ENCODE measurements around the gene ADAMTS16.
A peak's percentile ranks its signal among the peaks of the same experiment; 100 is the strongest.

The ADAMTS16 gene

DNA sequence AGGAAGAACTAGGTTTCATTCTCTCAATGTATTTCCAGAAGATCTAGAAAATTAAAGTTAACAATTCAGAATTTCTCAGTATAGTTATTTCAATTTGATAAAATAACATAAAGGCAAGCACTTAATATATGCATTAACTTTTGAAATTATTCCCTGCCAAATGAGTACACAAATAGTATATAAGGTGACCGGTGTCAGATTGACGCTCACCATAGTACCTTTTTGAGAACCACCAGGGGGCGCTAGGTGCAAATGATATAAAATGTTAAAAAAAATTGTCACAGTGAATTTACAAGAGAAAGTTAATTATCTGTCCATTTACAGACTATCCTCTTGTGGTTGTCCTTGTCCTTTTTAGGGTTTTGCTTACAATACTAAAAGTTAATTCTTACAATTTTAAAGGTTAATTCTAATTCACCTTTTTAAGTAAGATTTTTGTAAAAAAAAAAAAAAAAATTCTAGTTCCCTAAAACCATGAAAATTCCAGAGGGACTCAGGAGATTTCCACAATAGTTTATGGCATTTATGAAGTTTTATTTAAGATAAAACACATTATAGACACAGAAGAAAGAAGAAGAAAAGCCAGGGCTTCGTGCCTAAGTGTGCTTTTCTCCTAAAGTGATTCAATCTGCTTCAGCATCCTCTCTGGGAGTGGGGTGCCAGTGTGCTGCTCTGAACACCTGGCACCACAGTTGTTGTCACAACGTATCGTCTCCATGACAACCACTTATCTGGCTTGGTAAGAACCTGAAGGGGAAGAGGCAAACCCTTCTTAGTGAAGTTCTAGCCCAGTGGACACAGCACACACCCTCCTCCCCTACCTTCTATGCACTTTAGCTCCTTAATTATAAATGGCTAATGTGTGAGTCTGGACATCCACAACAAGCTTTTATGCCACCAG is 1.7 kb downstream of the ADAMTS16 start:
- no peak overlapping the region for H3K4me3 ChIP-seq (ENCODE audit: low read depth, low read length)
- TF ChIP-seq, protein P1, sequence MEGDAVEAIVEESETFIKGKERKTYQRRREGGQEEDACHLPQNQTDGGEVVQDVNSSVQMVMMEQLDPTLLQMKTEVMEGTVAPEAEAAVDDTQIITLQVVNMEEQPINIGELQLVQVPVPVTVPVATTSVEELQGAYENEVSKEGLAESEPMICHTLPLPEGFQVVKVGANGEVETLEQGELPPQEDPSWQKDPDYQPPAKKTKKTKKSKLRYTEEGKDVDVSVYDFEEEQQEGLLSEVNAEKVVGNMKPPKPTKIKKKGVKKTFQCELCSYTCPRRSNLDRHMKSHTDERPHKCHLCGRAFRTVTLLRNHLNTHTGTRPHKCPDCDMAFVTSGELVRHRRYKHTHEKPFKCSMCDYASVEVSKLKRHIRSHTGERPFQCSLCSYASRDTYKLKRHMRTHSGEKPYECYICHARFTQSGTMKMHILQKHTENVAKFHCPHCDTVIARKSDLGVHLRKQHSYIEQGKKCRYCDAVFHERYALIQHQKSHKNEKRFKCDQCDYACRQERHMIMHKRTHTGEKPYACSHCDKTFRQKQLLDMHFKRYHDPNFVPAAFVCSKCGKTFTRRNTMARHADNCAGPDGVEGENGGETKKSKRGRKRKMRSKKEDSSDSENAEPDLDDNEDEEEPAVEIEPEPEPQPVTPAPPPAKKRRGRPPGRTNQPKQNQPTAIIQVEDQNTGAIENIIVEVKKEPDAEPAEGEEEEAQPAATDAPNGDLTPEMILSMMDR (IDR thresholded peaks at IDR 0.05; ENCODE audit: borderline replicate concordance, insufficient read depth, low read depth, low read length) = peak; percentile 38; the same call in 1 of the 2 replicates

DNA sequence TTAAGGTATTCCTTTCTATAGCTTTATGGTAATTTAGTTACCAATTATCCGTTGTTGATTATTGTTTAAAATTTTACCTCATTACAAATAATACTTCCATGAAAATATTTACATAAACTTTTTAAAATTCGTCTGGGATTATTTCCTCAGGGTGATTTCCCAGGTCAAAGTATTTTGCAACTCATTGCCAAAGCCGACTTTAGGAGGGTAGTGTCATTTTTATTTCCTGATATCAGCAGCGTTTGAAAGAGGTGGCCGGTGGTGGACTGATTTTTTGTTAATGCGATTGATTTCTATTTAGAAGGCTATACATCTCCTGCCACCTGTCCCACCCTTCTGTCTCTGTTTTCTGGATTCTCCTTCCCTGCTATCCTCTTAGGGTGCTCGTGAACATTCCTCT is 4.3 kb downstream of the ADAMTS16 start:
- H3K4me3 ChIP-seq (ENCODE audit: low read depth, low read length) = no peak overlapping the region
- TF ChIP-seq, protein P1 (IDR thresholded peaks at IDR 0.05; ENCODE audit: borderline replicate concordance, insufficient read depth, low read depth, low read length) = no peak

DNA sequence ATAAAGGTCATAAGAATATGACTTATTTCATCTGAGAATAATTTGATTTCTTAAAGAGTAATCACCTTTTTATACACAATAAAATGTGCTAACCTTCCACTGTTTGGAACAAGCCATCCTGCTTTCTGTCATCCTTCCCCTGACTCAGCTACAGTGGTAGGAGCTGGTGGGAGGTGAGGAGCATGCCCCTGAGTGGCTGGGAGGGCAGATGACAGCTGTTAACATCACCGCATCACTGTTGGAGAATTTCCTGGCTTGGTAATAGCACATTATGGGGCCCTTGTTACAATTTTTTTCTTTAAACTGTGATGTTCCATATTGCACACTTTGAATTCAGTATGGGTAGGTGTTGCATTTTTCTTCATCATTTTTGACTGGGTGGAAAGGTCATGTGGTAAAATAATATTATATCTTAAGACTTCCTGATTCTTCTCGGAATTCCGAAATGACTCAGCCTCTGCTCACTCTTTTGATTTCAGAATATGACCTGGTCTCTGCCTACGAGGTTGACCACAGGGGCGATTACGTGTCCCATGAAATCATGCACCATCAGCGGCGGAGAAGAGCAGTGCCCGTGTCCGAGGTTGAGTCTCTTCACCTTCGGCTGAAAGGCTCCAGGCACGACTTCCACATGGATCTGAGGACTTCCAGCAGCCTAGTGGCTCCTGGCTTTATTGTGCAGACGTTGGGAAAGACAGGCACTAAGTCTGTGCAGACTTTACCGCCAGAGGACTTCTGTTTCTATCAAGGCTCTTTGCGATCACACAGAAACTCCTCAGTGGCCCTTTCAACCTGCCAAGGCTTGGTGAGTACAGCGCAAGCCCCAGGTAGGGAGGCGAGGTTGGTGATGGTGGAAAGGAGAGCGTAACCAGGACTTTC is 5.8 kb downstream of the ADAMTS16 start:
- TF ChIP-seq, protein P1 (IDR thresholded peaks at IDR 0.05; ENCODE audit: borderline replicate concordance, insufficient read depth, low read depth, low read length) = no peak
- H3K4me3 ChIP-seq (ENCODE audit: low read depth, low read length) = no peak overlapping the region

DNA sequence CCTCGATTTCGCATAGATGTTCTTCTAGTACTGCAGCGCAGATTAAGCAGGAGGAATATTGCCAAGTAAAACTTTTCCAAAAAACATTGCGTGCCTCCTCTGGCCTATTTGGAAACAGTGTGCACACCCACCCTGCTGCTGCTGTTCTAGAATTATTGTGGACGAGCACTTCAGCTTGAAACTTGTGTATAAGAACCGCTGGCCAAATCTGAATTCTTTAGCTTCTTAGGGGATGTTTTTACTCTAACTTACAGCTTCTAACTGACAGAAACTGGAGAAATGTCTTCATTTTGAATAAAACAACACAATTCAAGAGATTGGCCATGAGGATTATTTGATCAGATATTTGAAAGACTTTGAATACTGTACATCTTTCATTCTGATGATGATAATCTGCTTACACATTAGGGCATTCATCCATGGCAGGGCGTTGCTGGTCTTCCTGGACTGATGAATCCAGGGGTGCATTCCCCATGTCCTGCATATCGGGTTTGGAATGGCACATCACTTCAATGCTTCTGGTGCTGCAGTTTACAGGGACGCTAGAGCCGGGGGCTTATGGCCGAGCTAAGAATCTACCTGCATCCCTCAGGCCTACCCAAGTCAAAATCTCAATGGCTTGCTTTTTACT is 6.5 kb downstream of the ADAMTS16 start:
- TF ChIP-seq, protein P1 (IDR thresholded peaks at IDR 0.05; ENCODE audit: borderline replicate concordance, insufficient read depth, low read depth, low read length) = no peak
- no peak overlapping the region for H3K4me3 ChIP-seq (ENCODE audit: low read depth, low read length)

DNA sequence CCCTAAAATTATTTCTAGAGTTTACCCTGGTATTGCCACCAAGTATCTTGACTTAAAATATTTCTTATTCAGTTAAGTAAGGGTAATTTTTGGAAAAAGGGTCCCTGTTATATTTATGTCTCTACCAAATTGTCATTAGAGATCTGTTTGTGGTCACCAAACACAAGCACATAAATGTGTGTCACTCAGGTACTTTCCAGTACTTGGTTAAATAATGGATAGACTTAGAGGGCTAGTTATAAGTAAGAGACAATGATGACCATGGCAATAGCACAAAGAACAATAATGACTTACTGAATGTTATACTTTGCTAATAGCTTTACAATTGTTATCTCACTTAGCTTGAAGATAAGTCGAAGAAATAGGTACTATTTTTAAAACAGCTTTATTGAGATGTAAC is 9.0 kb downstream of the ADAMTS16 start:
- TF ChIP-seq, protein P1 (IDR thresholded peaks at IDR 0.05; ENCODE audit: borderline replicate concordance, insufficient read depth, low read depth, low read length) = no peak
- H3K4me3 ChIP-seq (ENCODE audit: low read depth, low read length) = no peak overlapping the region

DNA sequence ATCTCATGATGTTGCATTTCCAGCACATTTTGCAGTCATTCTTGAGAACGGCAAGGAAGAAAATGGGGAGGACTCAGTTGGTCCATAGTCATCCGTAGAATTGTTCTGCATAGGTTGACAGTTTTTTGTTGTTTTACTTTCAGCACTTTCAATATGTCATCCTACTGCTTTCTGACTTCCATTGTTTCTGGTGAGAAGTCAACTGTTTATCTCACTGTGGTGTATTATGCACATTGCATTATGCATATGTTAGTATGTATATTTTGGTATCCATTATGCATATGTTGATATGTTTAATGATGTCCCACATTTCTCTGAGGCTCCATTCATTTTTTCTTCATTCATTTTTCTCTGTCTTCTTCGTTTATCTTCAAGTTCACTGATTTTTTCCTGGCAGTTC is 10.5 kb downstream of the ADAMTS16 start:
- no peak overlapping the region for H3K4me3 ChIP-seq (ENCODE audit: low read depth, low read length)
- TF ChIP-seq, protein P1 (IDR thresholded peaks at IDR 0.05; ENCODE audit: borderline replicate concordance, insufficient read depth, low read depth, low read length) = no peak

All from GM12875 (cell line).